ENCODE measurements around the gene ZNHIT1.
A peak's percentile ranks its signal among the peaks of the same experiment; 100 is the strongest.

ZNHIT1 gene

GRCh38 chr7:101217388-101218235, at the start of gene ZNHIT1, which contains the start of gene PLOD3:
Gene ZNHIT1, plus strand, starts transcription at chr7:101218165. Its CDS starts 31 bp downstream, at chr7:101218196.
Gene PLOD3, minus strand, starts transcription at chr7:101217581. Its CDS starts 307 bp downstream, at chr7:101217274.
- DNase-seq (ENCODE audit: low read depth): peak; percentile 93
- TF ChIP-seq CTCF (IDR thresholded peaks at IDR 0.05; ENCODE audit: control insufficient read depth, extremely low read depth, insufficient read depth): peak; percentile 7; the same call in 1 of the 2 replicates
- H3K4me3 ChIP-seq (ENCODE audit: low read depth, low read length): peak within 1 kb of the TSS; percentile 96

GRCh38 chr7:101168412-101169049, 49.4 kb upstream of the ZNHIT1 start:
- TF ChIP-seq CTCF (IDR thresholded peaks at IDR 0.05; ENCODE audit: control insufficient read depth, extremely low read depth, insufficient read depth): no peak
- DNase-seq (ENCODE audit: low read depth): no peak
- H3K4me3 ChIP-seq (ENCODE audit: low read depth, low read length): no peak overlapping the region

- TF ChIP-seq CTCF (IDR thresholded peaks at IDR 0.05; ENCODE audit: control insufficient read depth, extremely low read depth, insufficient read depth): no peak
- H3K4me3 ChIP-seq (ENCODE audit: low read depth, low read length): no peak overlapping the region
- DNase-seq (ENCODE audit: low read depth): no peak
Observed at GRCh38 chr7:101169110-101169837, 48.7 kb upstream of the ZNHIT1 start.

GRCh38 chr7:101169838-101170551, 48.0 kb upstream of the ZNHIT1 start:
- peak; percentile 93 for TF ChIP-seq CTCF (IDR thresholded peaks at IDR 0.05; ENCODE audit: control insufficient read depth, extremely low read depth, insufficient read depth)
- no peak for DNase-seq (ENCODE audit: low read depth)
- H3K4me3 ChIP-seq (ENCODE audit: low read depth, low read length): no peak overlapping the region

GRCh38 chr7:101170617-101171441, 47.1 kb upstream of the ZNHIT1 start:
- H3K4me3 ChIP-seq (ENCODE audit: low read depth, low read length): no peak overlapping the region

More at GRCh38 chr7:101170617-101171441, 47.1 kb upstream of the ZNHIT1 start:
- TF ChIP-seq CTCF (IDR thresholded peaks at IDR 0.05; ENCODE audit: control insufficient read depth, extremely low read depth, insufficient read depth): no peak
- DNase-seq (ENCODE audit: low read depth): no peak
